OCI-LY7 (cell line): Measurements from ENCODE around the gene NSD1.

Experiments used
- EZH2phosphoT487 ChIP-seq: fragments of 200-600 bp; sonication (generic); IDR thresholded peaks from 2 replicates; pipeline ENCODE4 v1.6.1; 2018; ENCODE audit warnings: low read depth, borderline replicate concordance, mild to moderate bottlenecking, mixed run types, antibody characterized with exemption, low read length, moderate library complexity, mixed read lengths
- TF ChIP-seq, protein P1 (sequence below): fragments of 200-600 bp; sonication (generic); conservative IDR thresholded peaks from 2 replicates; pipeline ENCODE4 v1.5.1; 2014; ENCODE audit warnings: mild to moderate bottlenecking, antibody characterized with exemption, low read length, moderate library complexity, mixed read lengths

GRCh38 chr5:177093803-177094202 lies 39.8 kb upstream of the NSD1 start:
- TF ChIP-seq, protein P1, sequence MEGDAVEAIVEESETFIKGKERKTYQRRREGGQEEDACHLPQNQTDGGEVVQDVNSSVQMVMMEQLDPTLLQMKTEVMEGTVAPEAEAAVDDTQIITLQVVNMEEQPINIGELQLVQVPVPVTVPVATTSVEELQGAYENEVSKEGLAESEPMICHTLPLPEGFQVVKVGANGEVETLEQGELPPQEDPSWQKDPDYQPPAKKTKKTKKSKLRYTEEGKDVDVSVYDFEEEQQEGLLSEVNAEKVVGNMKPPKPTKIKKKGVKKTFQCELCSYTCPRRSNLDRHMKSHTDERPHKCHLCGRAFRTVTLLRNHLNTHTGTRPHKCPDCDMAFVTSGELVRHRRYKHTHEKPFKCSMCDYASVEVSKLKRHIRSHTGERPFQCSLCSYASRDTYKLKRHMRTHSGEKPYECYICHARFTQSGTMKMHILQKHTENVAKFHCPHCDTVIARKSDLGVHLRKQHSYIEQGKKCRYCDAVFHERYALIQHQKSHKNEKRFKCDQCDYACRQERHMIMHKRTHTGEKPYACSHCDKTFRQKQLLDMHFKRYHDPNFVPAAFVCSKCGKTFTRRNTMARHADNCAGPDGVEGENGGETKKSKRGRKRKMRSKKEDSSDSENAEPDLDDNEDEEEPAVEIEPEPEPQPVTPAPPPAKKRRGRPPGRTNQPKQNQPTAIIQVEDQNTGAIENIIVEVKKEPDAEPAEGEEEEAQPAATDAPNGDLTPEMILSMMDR, result no peak
- TF ChIP-seq EZH2phosphoT487, result no peak
